ENCODE measurements around the gene TRIM41.

GRCh38 chr5:181241393-181241975 lies 18.4 kb downstream of the TRIM41 start:
- TF ChIP-seq GATA3 (IDR thresholded peaks at IDR 0.05; ENCODE audit: low read depth, low read length) (no peak), GATA2 (IDR thresholded peaks at IDR 0.05; ENCODE audit: low read depth, low read length) (no peak)

Data from SH-SY5Y (cell line).